ENCODE measurements around the gene NSD1. TPM values are rescaled to one million over a fixed set of nuclear protein-coding genes. Genes with fewer than 3 reads are reported as not detected.

The NSD1 gene
- total and polyA plus RNA-seq, 10 of the 15 experiments (the other 5 are each of a cell fraction or from before 2014, with no cell fraction given), result 7.0 to 57.9 (median 30.4) TPM

- SMC1A ChIA-PET (ENCODE audit: uncharacterized antibody, unreplicated experiment), result interaction anchor here (2.1 kb wide), 1 partner anchor 84 kb away, joined by 6 read pairs; no protein-coding TSS in a partner anchor
- no peaks in the 10 kb centered on the region for H4K20me1 ChIP-seq (ENCODE audit: control insufficient read depth, insufficient read depth)
Measured at GRCh38 chr5:177198738-177199137, 65.2 kb downstream of the NSD1 start.

GRCh38 chr5:177204281-177204680 is 70.7 kb downstream of the NSD1 start:
- H3K9me3 ChIP-seq (replicated peaks; ENCODE audit: control insufficient read depth, insufficient read depth, low read length), result no peaks in the 10 kb centered on the region
- TF ChIP-seq MXI1 (IDR thresholded peaks at IDR 0.05; ENCODE audit: low read depth, low read length), result no peak
- TF ChIP-seq RBBP5 (conservative IDR thresholded peaks at IDR 0.05), result no peak
- TF ChIP-seq SRF (IDR thresholded peaks at IDR 0.05; ENCODE audit: low read depth in 2 of 2, low read length in 2 of 2), result no peak
- TF ChIP-seq BMI1 (IDR thresholded peaks at IDR 0.05; ENCODE audit: borderline replicate concordance), result no peak
- SMC1A ChIA-PET (ENCODE audit: uncharacterized antibody, unreplicated experiment), result interaction anchor here (1.0 to 1.2 kb wide), 2 partner anchors 12 to 16 kb away, joined by 3 read pairs; no protein-coding TSS in a partner anchor
- TSS peak; percentile 40 for BruUV-seq (replicated peaks)
- in situ Hi-C loops (cut with MboI) (no loop called here), intact Hi-C loops (cut with micrococcal nuclease; ENCODE audit: unreplicated experiment) (no loop called here)
- WGBS (ENCODE audit: insufficient coverage, insufficient replicate concordance, low lambda C conversion rate, missing lambda C conversion rate), result 97% methylated on average over 9 of the region's 9 CpGs
- H2AFZ ChIP-seq (ENCODE audit: control insufficient read depth, low read depth, low read length), result no peak overlapping the region
- H3K27me3 ChIP-seq (replicated peaks in 1 of 2; ENCODE audit: control insufficient read depth in 2 of 2, insufficient read depth in 2 of 2, low read length in 1 of 2), result no peaks in the 10 kb centered on the region
- FAIRE-seq, result no peak
- RAD21 ChIA-PET (ENCODE audit: unreplicated experiment), result interaction anchor here (1.2 kb wide), 1 partner anchor 97 kb away, joined by 3 read pairs; no protein-coding TSS in a partner anchor
- no peak for ATAC-seq
- H3K27ac ChIP-seq (ENCODE audit: control insufficient read depth, insufficient read depth), result no peak overlapping the region
- H3K9ac ChIP-seq (ENCODE audit: control insufficient read depth, insufficient read depth, low read length), result no peak overlapping the region
- CTCF ChIA-PET, result interaction anchor here (0.6 to 1.3 kb wide), 6 partner anchors 8 to 871 kb away, joined by 3 to 4 read pairs (median 3); no protein-coding TSS in a partner anchor
- H3K4me1 ChIP-seq (ENCODE audit: control insufficient read depth, insufficient read depth, low read length), result peaks cover 9% of the 10 kb centered on the region
- no peak overlapping the region for H3K4me2 ChIP-seq (ENCODE audit: control insufficient read depth, insufficient read depth)
- H3K79me2 ChIP-seq (ENCODE audit: control insufficient read depth, insufficient read depth, low read length), result no peaks in the 10 kb centered on the region; the same call in none of the 2 replicates
- DNase-seq (ENCODE audit: low read depth, low spot score), result no peak
- H4K20me1 ChIP-seq (ENCODE audit: control insufficient read depth, insufficient read depth), result no peaks in the 10 kb centered on the region
- peaks cover 4 to 11% of the 10 kb centered on the region in 2 experiments for H3K36me3 ChIP-seq (ENCODE audit: control insufficient read depth in 2 of 2, insufficient read depth in 2 of 2, low read length in 1 of 2)
- POLR2A ChIA-PET, result no interaction called here
- no peak overlapping the region for H3K4me3 ChIP-seq

More at GRCh38 chr5:177198738-177199137, 65.2 kb downstream of the NSD1 start:
- ChIA-PET RAD21 (ENCODE audit: unreplicated experiment) (no interaction called here), POLR2A (interaction anchor here (0.5 kb wide), 1 partner anchor 1009 kb away, joined by 3 read pairs; no protein-coding TSS in a partner anchor), CTCF (interaction anchor here (1.0 to 1.4 kb wide), 2 partner anchors 85 to 126 kb away, joined by 3 to 4 read pairs; no protein-coding TSS in a partner anchor)
- H3K27ac ChIP-seq (ENCODE audit: control insufficient read depth, insufficient read depth), result no peak overlapping the region
- BruUV-seq (replicated peaks), result no TSS peak
- peak; percentile 59 for FAIRE-seq
- no peak overlapping the region for H3K4me3 ChIP-seq
- in situ Hi-C loops (cut with MboI), result no loop called here
- TF ChIP-seq POU2F2 (IDR thresholded peaks at IDR 0.05; ENCODE audit: borderline replicate concordance, low read depth, low read length) (peak; percentile 45; the same call in 1 of the 3 replicates), ZNF384 (IDR thresholded peaks at IDR 0.05; ENCODE audit: borderline replicate concordance, low read depth, low read length) (no peak)
- peaks cover 17% of the 10 kb centered on the region for H3K4me1 ChIP-seq (ENCODE audit: control insufficient read depth, insufficient read depth, low read length)
- intact Hi-C loops (cut with micrococcal nuclease; ENCODE audit: unreplicated experiment), result no loop called here
- no peak overlapping the region; the same call in 1 of the 2 replicates for H3K4me2 ChIP-seq (ENCODE audit: control insufficient read depth, insufficient read depth)
- H3K36me3 ChIP-seq (ENCODE audit: control insufficient read depth in 2 of 2, insufficient read depth in 2 of 2, low read length in 1 of 2), result peaks cover 0 to 18% of the 10 kb centered on the region in 2 experiments
- no peaks in the 10 kb centered on the region; the same call in none of the 2 replicates for H3K79me2 ChIP-seq (ENCODE audit: control insufficient read depth, insufficient read depth, low read length)
- no peak overlapping the region for H3K9ac ChIP-seq (ENCODE audit: control insufficient read depth, insufficient read depth, low read length)
- no peak overlapping the region for H2AFZ ChIP-seq (ENCODE audit: control insufficient read depth, low read depth, low read length)
- peak; percentile 65 for ATAC-seq
- H3K27me3 ChIP-seq (replicated peaks in 1 of 2; ENCODE audit: control insufficient read depth in 2 of 2, insufficient read depth in 2 of 2, low read length in 1 of 2), result no peaks in the 10 kb centered on the region
- 83% methylated on average over 5 of the region's 5 CpGs for WGBS (ENCODE audit: insufficient coverage, insufficient replicate concordance, low lambda C conversion rate, missing lambda C conversion rate)
- H3K9me3 ChIP-seq (replicated peaks; ENCODE audit: control insufficient read depth, insufficient read depth, low read length), result no peaks in the 10 kb centered on the region
- DNase-seq (ENCODE audit: low read depth, low spot score), result no peak
